22Rv1 (cell line): ENCODE measurements around the gene PRRC2B.
"Not testable (repeated sequence)": the region's sequence is repeated elsewhere in the genome, so short reads cannot be mapped to it uniquely, and the experiment has no call there.

ENCODE experiments used
- H3K27ac ChIP-seq: fragments of 450-650 bp; 2 replicates; pipeline ENCODE4 v1.5.1; 2017
- CTCF ChIP-seq: fragments of 450-650 bp; IDR thresholded peaks from 2 replicates; pipeline ENCODE4 v1.5.1; 2017; ENCODE audit warnings: mild to moderate bottlenecking
- ZFX ChIP-seq: fragments of 450-650 bp; IDR thresholded peaks from 2 replicates; pipeline ENCODE4 v1.6.1; 2017; ENCODE audit warnings: antibody characterized with exemption, borderline replicate concordance

Gene PRRC2B

GRCh38 chr9:131454028-131454427 lies 60.1 kb downstream of the PRRC2B start:
- no peak overlapping the region for H3K27ac ChIP-seq
- TF ChIP-seq ZFX = no peak
- TF ChIP-seq CTCF = no peak

GRCh38 chr9:131455655-131456054 lies 61.8 kb downstream of the PRRC2B start:
- H3K27ac ChIP-seq = not testable (repeated sequence)

GRCh38 chr9:131457746-131458145 lies 63.9 kb downstream of the PRRC2B start:
- H3K27ac ChIP-seq = no peak overlapping the region
- TF ChIP-seq CTCF (no peak), ZFX (no peak)

GRCh38 chr9:131459056-131459455 lies 65.2 kb downstream of the PRRC2B start:
- TF ChIP-seq ZFX = no peak
- no peak overlapping the region for H3K27ac ChIP-seq

GRCh38 chr9:131461166-131461565 lies 67.3 kb downstream of the PRRC2B start:
- TF ChIP-seq CTCF (no peak), ZFX (no peak)
- no peak overlapping the region for H3K27ac ChIP-seq

- TF ChIP-seq ZFX (no peak), CTCF (no peak)
- H3K27ac ChIP-seq = no peak overlapping the region
Measured at GRCh38 chr9:131464354-131465000, 70.6 kb downstream of the PRRC2B start.

- H3K27ac ChIP-seq = no peak overlapping the region
- TF ChIP-seq ZFX (no peak), CTCF (no peak)
Measured at GRCh38 chr9:131465401-131465800, 71.5 kb downstream of the PRRC2B start.

GRCh38 chr9:131467214-131467935 lies 73.5 kb downstream of the PRRC2B start:
- TF ChIP-seq CTCF = no peak
- no peak overlapping the region for H3K27ac ChIP-seq
